Skeletal muscle tissue (tissue), 4 donors: ENCODE data around the gene PDE2A. TPM values are rescaled to one million over a fixed set of nuclear protein-coding genes. Genes with fewer than 3 reads are reported as not detected.
"Not testable (repeated sequence)": the region's sequence is repeated elsewhere in the genome, so short reads cannot be mapped to it uniquely, and the experiment has no call there.

ENCODE experiments used
- H3K27ac ChIP-seq: one replicate; pipeline ENCODE4 v1.7.0; 2013; ENCODE audit warnings: mild to moderate bottlenecking, low read depth, low read length, inconsistent platforms
- H3K27me3 ChIP-seq, 3 donors: one replicate each; pipeline ENCODE4 v1.7.0; 2013; ENCODE audit warnings: low read length in 3 of 3; ENCODE audit not compliant: control insufficient read depth in 3 of 3, insufficient read depth in 3 of 3
- H3K36me3 ChIP-seq, 3 donors: one replicate each; pipeline ENCODE4 v1.7.0; 2013; ENCODE audit warnings: low read length in 3 of 3; ENCODE audit not compliant: control insufficient read depth in 3 of 3, insufficient read depth in 3 of 3
- H3K4me1 ChIP-seq, 3 donors: one replicate each; pipeline ENCODE4 v1.7.0; 2013; ENCODE audit warnings: low read length in 3 of 3, mild to moderate bottlenecking in 3 of 3; ENCODE audit not compliant: control insufficient read depth in 3 of 3, insufficient read depth in 3 of 3
- H3K4me3 ChIP-seq, 3 donors: one replicate each; pipeline ENCODE4 v1.7.0; 2013; ENCODE audit warnings: low read length in 3 of 3
- H3K9ac ChIP-seq, 3 donors: one replicate each; pipeline ENCODE4 v1.7.0; 2013; ENCODE audit warnings: low read length in 3 of 3, mild to moderate bottlenecking in 3 of 3, moderate library complexity in 2 of 3, low read depth in 1 of 3
- H3K9me3 ChIP-seq, 3 donors: one replicate each; pipeline ENCODE4 v1.7.0; 2013; ENCODE audit warnings: low read length in 3 of 3; ENCODE audit not compliant: control insufficient read depth in 3 of 3
- total RNA-seq: library from RNA; depleted of rRNA; stranded (reverse); fragments of >200 nt; gene quantifications from one replicate; pipeline ENCODE4 v1.2.3, GENCODE V29; 2014
- donor health status: Osteomylitis.

PDE2A gene
- total RNA-seq, 1 donor from 2014 or later: 12.0 TPM

- no peaks in the 10 kb centered on the region for H3K4me1 ChIP-seq
- no peaks in the 10 kb centered on the region for H3K36me3 ChIP-seq
- peaks cover 0 to 8% (median 6%) of the 10 kb centered on the region in 3 donors for H3K27me3 ChIP-seq
- H3K9ac ChIP-seq: no peak overlapping the region
- no peak overlapping the region for H3K4me3 ChIP-seq
- H3K27ac ChIP-seq: no peak overlapping the region
- H3K9me3 ChIP-seq: no peaks in the 10 kb centered on the region
Measured at GRCh38 chr11:72569966-72570892, 104.0 kb downstream of the PDE2A start.

DNA sequence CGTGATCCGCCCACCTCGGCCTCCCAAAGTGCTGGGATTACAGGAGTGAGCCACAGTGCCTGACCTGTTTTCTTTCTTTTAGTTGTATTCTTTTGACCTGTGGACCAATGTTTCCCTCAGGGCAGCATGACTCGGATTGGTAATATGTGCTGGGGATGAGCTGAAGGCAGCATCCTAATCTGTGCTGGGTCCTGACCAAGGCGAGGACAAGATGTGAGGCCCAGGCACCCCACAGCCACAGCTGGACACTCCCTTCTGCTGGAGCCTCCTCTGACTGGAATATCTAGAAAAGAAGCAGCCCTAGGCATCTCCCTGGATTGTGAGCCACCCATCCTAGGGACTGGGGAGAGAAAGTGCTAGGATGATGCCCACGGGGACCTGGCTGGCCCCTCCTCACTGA lies 105.4 kb downstream of the PDE2A start:
- H3K9me3 ChIP-seq: no peaks in the 10 kb centered on the region
- H3K9ac ChIP-seq: no peak overlapping the region
- no peak overlapping the region for H3K4me3 ChIP-seq
- H3K4me1 ChIP-seq: no peaks in the 10 kb centered on the region
- H3K27me3 ChIP-seq: peaks cover 0 to 3% (median 3%) of the 10 kb centered on the region in 3 donors
- no peaks in the 10 kb centered on the region for H3K36me3 ChIP-seq
- H3K27ac ChIP-seq: no peak overlapping the region

GRCh38 chr11:72562431-72562830 lies 111.8 kb downstream of the PDE2A start:
- H3K4me1 ChIP-seq: no peaks in the 10 kb centered on the region

GRCh38 chr11:72561856-72562255 lies 112.4 kb downstream of the PDE2A start:
- no peaks in the 10 kb centered on the region for H3K4me1 ChIP-seq
- no peaks in the 10 kb centered on the region for H3K9me3 ChIP-seq
- H3K9ac ChIP-seq: no peak overlapping the region
- no peaks in the 10 kb centered on the region for H3K36me3 ChIP-seq
- H3K4me3 ChIP-seq: no peak overlapping the region
- no peak overlapping the region for H3K27ac ChIP-seq
- no peaks in the 10 kb centered on the region for H3K27me3 ChIP-seq

More at GRCh38 chr11:72562431-72562830, 111.8 kb downstream of the PDE2A start:
- no peaks in the 10 kb centered on the region for H3K36me3 ChIP-seq
- H3K27me3 ChIP-seq: no peaks in the 10 kb centered on the region
- H3K27ac ChIP-seq: no peak overlapping the region
- H3K9me3 ChIP-seq: no peaks in the 10 kb centered on the region
- H3K4me3 ChIP-seq: no peak overlapping the region
- no peak overlapping the region for H3K9ac ChIP-seq

DNA sequence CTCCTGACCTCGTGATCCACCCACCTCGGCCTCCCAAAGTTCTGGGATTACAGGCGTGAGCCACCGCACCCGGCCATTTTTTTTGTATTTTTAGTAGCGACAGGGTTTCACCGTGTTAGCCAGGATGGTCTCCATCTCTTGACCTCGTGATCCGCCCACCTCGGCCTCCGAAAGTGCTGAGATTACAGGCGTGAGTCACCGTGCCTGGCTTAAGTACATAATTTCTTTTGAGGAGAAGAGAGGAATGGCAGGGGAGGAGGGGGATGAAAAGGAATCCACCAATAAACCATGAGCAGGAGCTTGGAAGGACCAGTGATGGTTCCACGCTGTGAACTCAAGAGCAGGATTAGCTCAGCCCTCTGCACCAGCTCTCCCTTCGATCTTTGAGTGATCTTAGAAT lies 113.4 kb downstream of the PDE2A start:
- not testable (repeated sequence) for H3K27ac ChIP-seq, H3K27me3 ChIP-seq, H3K9ac ChIP-seq, H3K36me3 ChIP-seq, H3K9me3 ChIP-seq, H3K4me3 ChIP-seq, H3K4me1 ChIP-seq

- H3K27ac ChIP-seq: no peak overlapping the region
- no peak overlapping the region for H3K9ac ChIP-seq
- no peaks in the 10 kb centered on the region for H3K36me3 ChIP-seq
- H3K4me3 ChIP-seq: no peak overlapping the region
- H3K27me3 ChIP-seq: peaks cover 0 to 10% (median 5%) of the 10 kb centered on the region in 3 donors
- no peaks in the 10 kb centered on the region for H3K9me3 ChIP-seq
- no peaks in the 10 kb centered on the region for H3K4me1 ChIP-seq
Measured at GRCh38 chr11:72556433-72556832, 117.8 kb downstream of the PDE2A start.

GRCh38 chr11:72555014-72555522 lies 119.2 kb downstream of the PDE2A start:
- not testable (repeated sequence) for H3K27me3 ChIP-seq, H3K27ac ChIP-seq, H3K4me3 ChIP-seq, H3K4me1 ChIP-seq, H3K36me3 ChIP-seq, H3K9ac ChIP-seq, H3K9me3 ChIP-seq

DNA sequence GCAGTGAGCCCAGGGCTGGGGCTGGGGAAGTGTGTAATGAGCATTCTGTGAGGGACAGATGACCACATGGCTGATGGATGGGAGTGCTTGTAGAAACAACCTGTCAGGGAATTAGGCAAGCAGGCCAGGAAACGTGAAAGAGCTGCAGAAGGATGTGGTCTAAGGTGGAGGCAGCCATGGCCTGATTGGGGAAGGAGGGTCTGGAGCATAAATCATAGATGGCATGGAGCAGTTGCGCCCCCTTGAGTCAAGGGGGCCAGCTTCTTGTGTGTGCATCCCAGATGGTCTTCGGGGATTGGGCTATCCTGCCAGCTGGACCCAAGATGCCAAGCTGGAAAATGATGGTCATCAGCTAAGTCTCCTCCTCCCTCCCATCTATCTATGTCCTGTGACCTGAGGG lies 120.5 kb downstream of the PDE2A start:
- no peaks in the 10 kb centered on the region for H3K9me3 ChIP-seq
- H3K27me3 ChIP-seq: peaks cover 0 to 10% (median 5%) of the 10 kb centered on the region in 3 donors
- H3K9ac ChIP-seq: no peak overlapping the region
- no peaks in the 10 kb centered on the region for H3K36me3 ChIP-seq
- no peak overlapping the region for H3K4me3 ChIP-seq
- H3K4me1 ChIP-seq: peaks cover 0 to 5% (median 0%) of the 10 kb centered on the region in 3 donors
- no peak overlapping the region for H3K27ac ChIP-seq

- Histone ChIP-seq H3K9ac (no peak overlapping the region), H3K36me3 (no peaks in the 10 kb centered on the region), H3K27ac (no peak overlapping the region), H3K4me1 (peaks cover 0 to 8% (median 0%) of the 10 kb centered on the region in 3 donors), H3K27me3 (peaks cover 0 to 10% (median 5%) of the 10 kb centered on the region in 3 donors), H3K9me3 (no peaks in the 10 kb centered on the region), H3K4me3 (no peak overlapping the region)
Measured at GRCh38 chr11:72552399-72552910, 121.8 kb downstream of the PDE2A start.

- Histone ChIP-seq H3K9ac (no peak overlapping the region), H3K36me3 (no peaks in the 10 kb centered on the region), H3K27me3 (peaks cover 0 to 10% (median 5%) of the 10 kb centered on the region in 3 donors), H3K9me3 (no peaks in the 10 kb centered on the region), H3K4me1 (peaks cover 0 to 8% (median 0%) of the 10 kb centered on the region in 3 donors), H3K27ac (no peak overlapping the region), H3K4me3 (no peak overlapping the region)
Measured at GRCh38 chr11:72551571-72551970, 122.7 kb downstream of the PDE2A start.
